AG04450 (cell line): ENCODE measurements around the gene AUTS2. TPM values are rescaled to one million over a fixed set of nuclear protein-coding genes. Genes with fewer than 3 reads are reported as not detected.

ENCODE experiments used
- CTCF ChIA-PET: fragments of 300-600, 350-600 bp; formaldehyde crosslinking; extraction: SDS; loops from one replicate; lab custom pipeline; 2022; ENCODE audit warnings: antibody characterized with exemption, inconsistent platforms; lab: Charles Lee
- POLR2A ChIA-PET: fragments of 350-600 bp; formaldehyde crosslinking; extraction: SDS; loops from one replicate; lab custom pipeline; 2021; ENCODE audit warnings: antibody characterized with exemption, inconsistent platforms; lab: Yijun Ruan, JAX
- DNase-seq: peaks from one replicate; pipeline ENCODE4 v3.0.0-alpha.2; 2011; ENCODE audit warnings: low read depth, low spot score
- H3K27ac ChIP-seq: one replicate; pipeline ENCODE4 v1.5.1; 2012; ENCODE audit warnings: low read depth, low read length, control low read depth
- H3K27me3 ChIP-seq: one replicate; pipeline ENCODE4 v1.6.0; 2012; ENCODE audit warnings: low read length; ENCODE audit not compliant: control insufficient read depth, insufficient read depth
- H3K4me3 ChIP-seq: 2 replicates; pipeline ENCODE4 v1.5.1; 2011; ENCODE audit warnings: mild to moderate bottlenecking, low read depth, low read length, control low read depth
- H3K9me3 ChIP-seq: 2 replicates; pipeline ENCODE4 v1.5.1; 2012; ENCODE audit warnings: low read length; ENCODE audit not compliant: control insufficient read depth, insufficient read depth
- polyA plus RNA-seq: library from polyadenylated mRNA; depleted of rRNA; stranded (reverse); fragments of >200 nt; gene quantifications from 2 replicates; pipeline ENCODE4 v1.2.3, GENCODE V29; 2011
- TF ChIP-seq, protein P1 (sequence below): IDR thresholded peaks from 2 replicates; pipeline ENCODE4 v1.5.1; 2011; ENCODE audit warnings: low read depth, low read length, control low read depth, inconsistent platforms

Gene AUTS2
- polyA plus RNA-seq, 1 experiment = 1.5 TPM

DNA sequence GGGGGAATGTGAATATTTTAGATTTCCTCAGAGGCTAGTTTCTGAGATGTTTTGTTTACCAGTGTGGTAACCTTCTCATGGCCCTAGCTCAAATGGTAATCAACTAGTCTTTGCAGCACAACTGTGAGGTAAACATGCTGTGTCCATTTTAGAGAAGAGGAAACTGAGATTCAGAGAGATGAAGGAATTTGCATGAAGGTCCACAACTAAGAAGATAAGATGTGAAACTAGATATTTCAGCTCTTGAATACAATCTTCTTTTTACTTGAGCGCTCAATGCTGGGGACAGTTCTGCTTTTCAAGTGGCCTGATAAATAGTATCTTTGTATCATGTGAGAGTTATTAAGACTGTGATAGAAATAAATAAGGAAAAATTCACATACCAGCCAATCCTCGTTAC is 245.4 kb downstream of the AUTS2 start:
- POLR2A ChIA-PET = no interaction called here
- DNase-seq = no peak
- no peaks in the 10 kb centered on the region for H3K27me3 ChIP-seq

DNA sequence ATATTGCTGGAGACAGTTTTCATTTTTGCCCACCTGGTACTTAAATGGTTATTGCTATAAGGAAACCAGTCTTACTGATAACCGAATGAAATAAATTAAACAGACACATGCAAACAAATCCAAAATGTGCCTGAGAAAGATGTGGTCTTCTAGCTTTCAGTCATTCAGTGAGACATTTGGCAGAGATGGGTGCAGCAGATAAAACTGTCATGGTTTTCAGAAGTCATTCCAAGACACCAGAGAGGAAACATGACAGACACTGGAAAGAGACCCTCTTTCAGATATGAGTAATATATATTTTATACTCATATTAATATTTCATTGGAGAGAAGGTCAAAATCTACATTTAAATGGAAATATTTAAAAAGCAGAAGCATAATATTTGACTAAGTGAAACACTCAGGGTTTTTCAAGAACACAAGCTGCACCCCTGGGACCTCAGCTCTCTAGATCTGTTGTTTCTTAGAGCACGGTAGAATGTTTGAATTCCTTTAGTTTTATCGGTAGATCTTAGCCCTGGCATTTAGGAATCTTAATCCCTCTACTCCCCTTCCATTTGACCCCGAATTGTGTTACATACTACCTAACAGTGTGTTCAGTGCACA is 246.1 kb downstream of the AUTS2 start:
- DNase-seq = no peak
- Histone ChIP-seq H3K4me3 (no peak overlapping the region), H3K9me3 (no peaks in the 10 kb centered on the region), H3K27ac (no peak overlapping the region), H3K27me3 (no peaks in the 10 kb centered on the region)
- TF ChIP-seq, protein P1, sequence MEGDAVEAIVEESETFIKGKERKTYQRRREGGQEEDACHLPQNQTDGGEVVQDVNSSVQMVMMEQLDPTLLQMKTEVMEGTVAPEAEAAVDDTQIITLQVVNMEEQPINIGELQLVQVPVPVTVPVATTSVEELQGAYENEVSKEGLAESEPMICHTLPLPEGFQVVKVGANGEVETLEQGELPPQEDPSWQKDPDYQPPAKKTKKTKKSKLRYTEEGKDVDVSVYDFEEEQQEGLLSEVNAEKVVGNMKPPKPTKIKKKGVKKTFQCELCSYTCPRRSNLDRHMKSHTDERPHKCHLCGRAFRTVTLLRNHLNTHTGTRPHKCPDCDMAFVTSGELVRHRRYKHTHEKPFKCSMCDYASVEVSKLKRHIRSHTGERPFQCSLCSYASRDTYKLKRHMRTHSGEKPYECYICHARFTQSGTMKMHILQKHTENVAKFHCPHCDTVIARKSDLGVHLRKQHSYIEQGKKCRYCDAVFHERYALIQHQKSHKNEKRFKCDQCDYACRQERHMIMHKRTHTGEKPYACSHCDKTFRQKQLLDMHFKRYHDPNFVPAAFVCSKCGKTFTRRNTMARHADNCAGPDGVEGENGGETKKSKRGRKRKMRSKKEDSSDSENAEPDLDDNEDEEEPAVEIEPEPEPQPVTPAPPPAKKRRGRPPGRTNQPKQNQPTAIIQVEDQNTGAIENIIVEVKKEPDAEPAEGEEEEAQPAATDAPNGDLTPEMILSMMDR = no peak
- POLR2A ChIA-PET = no interaction called here
- CTCF ChIA-PET = no interaction called here

More for the DNA sequence above, 245.4 kb downstream of the AUTS2 start:
- Histone ChIP-seq H3K9me3 (no peaks in the 10 kb centered on the region), H3K4me3 (no peak overlapping the region), H3K27ac (no peak overlapping the region)
- TF ChIP-seq, protein P1 = no peak
- CTCF ChIA-PET = no interaction called here

DNA sequence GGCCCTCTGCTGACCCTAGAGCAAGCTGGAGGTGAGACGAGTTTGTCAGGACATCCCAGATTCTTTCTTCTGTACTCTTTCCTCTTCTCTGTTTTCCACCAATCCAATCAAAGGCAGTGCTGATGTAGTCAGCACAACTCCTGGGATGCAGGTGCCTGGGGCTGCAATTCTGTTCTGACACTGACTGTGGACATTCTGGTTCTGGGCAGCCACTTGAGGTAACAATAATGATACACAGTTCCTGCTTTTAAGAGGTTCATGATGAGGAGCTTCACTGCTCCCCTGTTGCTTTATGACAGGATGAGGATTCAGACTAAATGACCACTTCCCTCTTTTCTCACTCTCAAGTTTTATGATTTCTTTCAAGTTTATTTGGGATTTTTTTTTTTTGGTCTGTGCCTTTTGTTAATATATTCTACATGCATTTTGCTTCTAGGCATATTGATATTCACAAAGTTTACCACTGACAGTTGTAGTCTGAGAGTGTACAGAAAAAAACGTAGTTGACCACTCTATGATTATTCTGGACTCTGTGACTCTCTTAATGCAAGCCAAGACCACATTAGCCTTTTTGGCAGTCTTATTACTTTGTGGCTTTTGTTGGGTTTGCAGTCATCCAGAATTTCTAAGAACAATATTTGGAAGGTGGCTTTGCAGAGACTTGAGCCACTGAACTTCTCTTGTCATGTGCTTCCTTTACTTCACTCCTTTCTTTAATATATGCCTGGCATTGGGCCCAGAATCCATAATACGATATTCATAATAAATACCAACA is 247.6 kb downstream of the AUTS2 start:
- DNase-seq = no peak

DNA sequence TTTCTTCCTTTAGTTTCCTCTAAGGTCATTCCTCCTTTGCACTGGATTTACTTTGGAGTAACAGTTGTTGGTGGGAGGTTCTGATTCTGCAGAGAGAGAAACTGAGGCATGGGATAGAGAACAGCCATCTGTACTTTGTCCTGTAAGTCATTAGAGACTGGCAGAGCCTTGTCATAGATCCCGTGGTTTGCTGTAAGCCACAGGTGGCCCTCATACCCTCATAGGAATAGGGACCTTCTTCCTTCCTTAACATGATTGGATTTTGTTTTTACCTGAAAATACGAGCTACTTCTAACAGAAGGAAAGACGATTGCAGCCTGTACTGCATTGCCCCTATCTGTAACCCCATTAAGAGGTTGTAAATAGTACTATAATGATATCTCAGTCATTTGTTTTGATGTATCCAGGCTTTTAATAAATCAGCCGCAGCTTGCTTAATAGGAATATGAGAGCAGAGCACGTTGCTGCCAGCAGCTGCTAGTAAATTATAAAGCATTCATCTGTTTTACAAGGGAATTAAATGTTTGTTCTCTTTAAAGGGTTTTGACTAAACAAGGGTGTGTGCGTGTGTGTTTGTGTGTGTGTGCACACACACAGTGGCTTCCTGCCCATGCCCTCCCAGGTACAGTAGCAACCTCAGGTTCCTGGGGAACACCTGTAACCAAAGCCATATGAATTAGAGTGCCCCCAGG is 249.8 kb downstream of the AUTS2 start:
- CTCF ChIA-PET = no interaction called here
- DNase-seq = no peak
- H3K4me3 ChIP-seq = no peak overlapping the region
- POLR2A ChIA-PET = no interaction called here
- no peaks in the 10 kb centered on the region for H3K27me3 ChIP-seq
- TF ChIP-seq, protein P1 = no peak
- H3K9me3 ChIP-seq = no peaks in the 10 kb centered on the region
- no peak overlapping the region for H3K27ac ChIP-seq

More for the DNA sequence above, 247.6 kb downstream of the AUTS2 start:
- Histone ChIP-seq H3K4me3 (no peak overlapping the region), H3K9me3 (no peaks in the 10 kb centered on the region), H3K27me3 (no peaks in the 10 kb centered on the region), H3K27ac (no peak overlapping the region)
- POLR2A ChIA-PET = no interaction called here
- TF ChIP-seq, protein P1 = no peak
- CTCF ChIA-PET = no interaction called here

DNA sequence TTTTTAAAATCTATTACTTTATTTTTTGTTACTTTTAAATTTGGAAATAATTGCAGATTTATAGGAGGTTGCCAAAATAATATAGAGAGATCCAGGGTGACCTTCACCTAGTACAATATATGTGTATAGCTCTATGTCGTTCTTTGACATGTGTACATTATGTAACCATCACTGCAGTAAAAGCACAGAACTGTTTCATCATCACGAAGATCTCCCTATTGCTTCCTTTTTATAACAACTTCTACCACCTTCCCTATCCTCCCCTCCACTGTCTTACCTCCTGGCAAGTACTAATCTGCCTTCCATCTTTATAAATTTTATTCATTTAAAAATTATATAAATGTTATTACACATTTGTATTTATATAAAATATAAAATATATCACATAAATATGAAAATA is 251.0 kb downstream of the AUTS2 start:
- DNase-seq = no peak
- Histone ChIP-seq H3K4me3 (no peak overlapping the region), H3K27ac (no peak overlapping the region), H3K27me3 (no peaks in the 10 kb centered on the region), H3K9me3 (no peaks in the 10 kb centered on the region)
- ChIA-PET CTCF (no interaction called here), POLR2A (no interaction called here)
- TF ChIP-seq, protein P1 = no peak
